Nephron progenitor cell (in vitro differentiated cells): Measurements from ENCODE around the gene REP15.
"Not testable (repeated sequence)": the region's sequence is repeated elsewhere in the genome, so short reads cannot be mapped to it uniquely, and the experiment has no call there.

Experiments
- DNase-seq: peaks from one replicate; pipeline ENCODE4 v3.0.0; 2021
- H3K27ac Mint-ChIP-seq: 2 replicates; pipeline ENCODE4 v1.8.0; 2021; ENCODE audit warnings: mild to moderate bottlenecking, moderate library complexity, mixed read lengths
- H3K27me3 Mint-ChIP-seq: 2 replicates; pipeline ENCODE4 v1.8.0; 2021; ENCODE audit warnings: mild to moderate bottlenecking, low read depth, mixed read lengths; ENCODE audit not compliant: poor library complexity
- H3K36me3 Mint-ChIP-seq: 2 replicates; pipeline ENCODE4 v1.8.0; 2021; ENCODE audit warnings: low read depth, mixed read lengths
- H3K4me1 Mint-ChIP-seq: 2 replicates; pipeline ENCODE4 v1.8.0; 2021; ENCODE audit warnings: mixed read lengths
- H3K4me3 Mint-ChIP-seq: 2 replicates; pipeline ENCODE4 v1.8.0; 2021; ENCODE audit warnings: mild to moderate bottlenecking, moderate library complexity, mixed read lengths
- H3K9me3 Mint-ChIP-seq: 2 replicates; pipeline ENCODE4 v1.8.0; 2021; ENCODE audit warnings: mild to moderate bottlenecking, moderate library complexity, mixed read lengths
- CTCF ChIP-seq: fragments of 200-600 bp; sonication (generic); IDR thresholded peaks from 2 replicates; pipeline ENCODE4 v1.5.0; 2021; ENCODE audit warnings: antibody characterized with exemption

REP15 gene

GRCh38 chr12:27733052-27733656, 36.9 kb downstream of the REP15 start:
- peak; percentile 18 for DNase-seq
- H3K36me3 Mint-ChIP-seq = peaks cover 52% of the 10 kb centered on the region
- no peak overlapping the region for H3K27ac Mint-ChIP-seq
- no peaks in the 10 kb centered on the region for H3K4me1 Mint-ChIP-seq
- no peaks in the 10 kb centered on the region for H3K9me3 Mint-ChIP-seq
- no peak overlapping the region for H3K4me3 Mint-ChIP-seq
- peak; percentile 76 for TF ChIP-seq CTCF
- no peaks in the 10 kb centered on the region for H3K27me3 Mint-ChIP-seq

- peaks cover 52% of the 10 kb centered on the region for H3K36me3 Mint-ChIP-seq
- no peaks in the 10 kb centered on the region for H3K4me1 Mint-ChIP-seq
- no peak overlapping the region for H3K27ac Mint-ChIP-seq
- no peak for TF ChIP-seq CTCF
- no peaks in the 10 kb centered on the region for H3K27me3 Mint-ChIP-seq
- H3K4me3 Mint-ChIP-seq = no peak overlapping the region
- DNase-seq = no peak
- H3K9me3 Mint-ChIP-seq = no peaks in the 10 kb centered on the region
Measured at GRCh38 chr12:27733791-27734190, 37.5 kb downstream of the REP15 start.

GRCh38 chr12:27734321-27734720, 38.1 kb downstream of the REP15 start:
- not testable (repeated sequence) for H3K4me3 Mint-ChIP-seq, H3K9me3 Mint-ChIP-seq, H3K27ac Mint-ChIP-seq, H3K4me1 Mint-ChIP-seq, DNase-seq, H3K27me3 Mint-ChIP-seq
- H3K36me3 Mint-ChIP-seq = peaks cover 52% of the 10 kb centered on the region

- Mint-ChIP-seq H3K27me3 (no peaks in the 10 kb centered on the region), H3K4me1 (no peaks in the 10 kb centered on the region), H3K9me3 (no peaks in the 10 kb centered on the region), H3K27ac (no peak overlapping the region), H3K4me3 (no peak overlapping the region), H3K36me3 (peaks cover 60% of the 10 kb centered on the region)
- DNase-seq = no peak
- no peak for TF ChIP-seq CTCF
Measured at GRCh38 chr12:27743601-27744000, 47.4 kb downstream of the REP15 start.

GRCh38 chr12:27745734-27746133, 49.5 kb downstream of the REP15 start:
- H3K4me1 Mint-ChIP-seq, H3K27me3 Mint-ChIP-seq, H3K27ac Mint-ChIP-seq, DNase-seq, H3K9me3 Mint-ChIP-seq, H3K4me3 Mint-ChIP-seq: not testable (repeated sequence)
- peaks cover 55% of the 10 kb centered on the region for H3K36me3 Mint-ChIP-seq
